Panc1 (cell line): ENCODE results near the gene MEGF11.

Experiments used
- CTCF ChIP-seq: fragments of 450-650 bp; IDR thresholded peaks from 2 replicates; pipeline ENCODE4 v1.5.1; 2017; ENCODE audit warnings: mild to moderate bottlenecking
- POLR2AphosphoS5 ChIP-seq: IDR thresholded peaks from 2 replicates; pipeline ENCODE4 v1.6.1; 2012; ENCODE audit warnings: mild to moderate bottlenecking, low read depth, low read length, moderate library complexity
- REST ChIP-seq, 2 experiments: IDR thresholded peaks; 2 replicates each; pipeline ENCODE4 v1.6.1; 2011 to 2012; ENCODE audit warnings: low read depth in 2 of 2, control low read depth in 1 of 2, low read length in 1 of 2, mild to moderate bottlenecking in 1 of 2, moderate library complexity in 1 of 2; ENCODE audit not compliant: insufficient read depth in 1 of 2
- SIN3A ChIP-seq: IDR thresholded peaks from 2 replicates; pipeline ENCODE4 v1.6.1; 2012; ENCODE audit warnings: low read depth, mild to moderate bottlenecking, low read length, moderate library complexity, borderline replicate concordance; ENCODE audit not compliant: insufficient read depth
- TCF7L2 ChIP-seq: IDR thresholded peaks from 2 replicates; pipeline ENCODE4 v1.6.1; 2011; ENCODE audit warnings: mild to moderate bottlenecking, low read depth, low read length, inconsistent platforms

- TF ChIP-seq CTCF, result no peak
- no peak for TF ChIP-seq TCF7L2
- TF ChIP-seq POLR2AphosphoS5, result no peak
- no peak for TF ChIP-seq SIN3A
- TF ChIP-seq REST (IDR thresholded peaks at IDR 0.05; ENCODE audit: insufficient read depth in 1 of 2, low read depth in 2 of 2, low read length in 1 of 2), result no peak
These were observed 339.8 kb downstream of the MEGF11 start for GRCh38 chr15:65913631-65914199.
